Bronchial smooth muscle cell (primary cell): ENCODE data around the gene BDH1. TPM values are rescaled to one million over a fixed set of nuclear protein-coding genes. Genes with fewer than 3 reads are reported as not detected.

Experiments
- total RNA-seq: library from RNA; depleted of rRNA; stranded (reverse); fragments of >200 nt; gene quantifications from 2 replicates; pipeline ENCODE4 v1.2.1, GENCODE V29; 2014

The BDH1 gene
- 1.4 and 2.0 TPM in 2 replicates for total RNA-seq

GRCh38 chr3:197555281-197556261, at the start of gene BDH1:
BDH1 (minus strand) TSS chr3:197555968; CDS start chr3:197546443, 9,525 bp downstream.

Other genes starting within 250 kb of the BDH1 start
- gene RUBCN, start 180.9 kb upstream of the BDH1 start, total RNA-seq, result 4.3 and 4.4 TPM in 2 replicates
- 21.8 and 26.3 TPM in 2 replicates for gene FYTTD1, start 193.9 kb upstream of the BDH1 start, total RNA-seq
- gene LRCH3, start 235.3 kb upstream of the BDH1 start, total RNA-seq, result 44.6 and 50.9 TPM in 2 replicates